HG03175 (cell line): ENCODE results near the gene TTYH2.

Source experiments
- ATAC-seq: cut with Tn5 transposase; IDR thresholded peaks from one replicate; pipeline ENCODE4 v1.9.1; 2021; ENCODE audit warnings: mild to moderate bottlenecking, moderate library complexity; ENCODE audit not compliant: unreplicated experiment

Gene TTYH2

DNA sequence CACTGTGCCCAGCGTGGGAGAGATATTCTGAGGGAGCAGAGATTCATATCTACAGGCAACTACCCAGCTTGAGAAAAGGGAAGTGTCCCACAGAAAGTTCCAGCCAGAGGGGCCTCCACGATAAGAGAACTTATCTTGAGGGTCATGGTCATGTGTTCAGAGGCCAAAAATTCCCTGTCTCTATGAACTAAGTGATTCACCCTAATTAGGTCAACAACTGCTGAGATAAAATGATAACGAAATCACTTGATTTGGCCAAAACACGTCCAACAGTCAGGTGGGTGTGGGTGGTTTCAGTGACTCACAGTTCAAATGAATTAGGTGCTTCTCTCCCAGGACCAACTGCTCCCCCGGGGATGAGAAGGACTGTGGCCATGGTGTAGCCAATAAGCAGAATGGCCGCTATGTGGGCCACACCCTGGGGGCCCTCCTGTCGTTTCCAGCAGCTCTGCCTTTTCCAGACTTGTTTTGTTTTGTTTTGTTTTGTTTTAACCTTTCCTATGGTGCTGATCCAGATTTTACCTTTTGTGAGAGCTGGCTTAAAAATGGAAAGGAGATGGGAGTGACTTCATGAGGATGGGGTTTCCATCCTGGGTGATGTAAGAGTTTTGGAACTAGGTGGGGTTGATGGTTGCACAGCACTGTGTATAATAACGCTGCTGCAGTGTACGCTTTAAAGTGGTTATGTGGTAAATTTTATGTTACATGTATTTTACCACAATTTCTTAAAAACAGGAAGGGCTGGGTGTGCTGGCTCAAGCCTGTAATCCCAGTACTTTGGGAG lies 69.4 kb downstream of the TTYH2 start:
- no peak for ATAC-seq

DNA sequence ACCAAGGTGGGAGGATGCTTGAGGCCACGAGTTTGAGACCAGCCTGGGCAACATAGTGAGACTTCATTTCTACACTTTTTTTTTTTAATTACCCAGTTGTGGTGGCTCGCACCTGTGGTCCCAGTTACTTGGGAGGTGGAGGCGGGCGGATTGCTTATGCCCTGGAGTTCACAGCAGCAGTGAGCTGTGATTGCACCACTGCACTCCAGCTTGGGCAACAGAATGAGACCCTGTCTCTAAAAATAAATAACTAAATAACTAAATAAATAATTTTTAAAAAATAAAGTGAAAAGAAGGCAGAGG lies 70.0 kb downstream of the TTYH2 start:
- ATAC-seq, result no peak

DNA sequence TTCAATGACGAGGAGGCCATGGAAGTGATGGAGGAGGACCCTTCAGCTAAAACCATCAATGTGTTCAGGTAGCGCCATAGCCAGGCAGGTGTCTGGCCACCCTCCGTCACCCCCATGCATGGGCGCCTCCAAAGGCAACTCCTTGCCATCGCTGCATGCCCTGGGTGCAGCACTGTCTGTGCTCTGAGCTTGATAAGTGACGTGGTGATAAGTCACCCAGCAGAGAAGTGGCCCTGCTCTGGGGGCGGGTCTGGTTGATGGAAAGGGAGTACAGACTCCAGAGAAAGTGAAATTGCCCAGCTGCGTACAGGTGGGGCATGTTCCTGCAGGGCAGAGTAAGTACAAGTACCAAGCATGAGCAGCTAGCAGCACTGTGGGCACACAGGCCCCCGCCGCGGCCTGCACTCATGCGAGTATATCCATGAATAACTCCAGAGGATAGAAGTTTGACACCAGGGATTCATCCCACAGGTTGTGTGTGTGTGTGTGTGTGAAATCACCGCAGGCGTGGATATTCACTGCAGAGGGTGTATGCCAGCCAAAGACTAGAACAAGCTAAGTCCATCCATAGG lies 73.7 kb downstream of the TTYH2 start:
- ATAC-seq, result no peak

DNA sequence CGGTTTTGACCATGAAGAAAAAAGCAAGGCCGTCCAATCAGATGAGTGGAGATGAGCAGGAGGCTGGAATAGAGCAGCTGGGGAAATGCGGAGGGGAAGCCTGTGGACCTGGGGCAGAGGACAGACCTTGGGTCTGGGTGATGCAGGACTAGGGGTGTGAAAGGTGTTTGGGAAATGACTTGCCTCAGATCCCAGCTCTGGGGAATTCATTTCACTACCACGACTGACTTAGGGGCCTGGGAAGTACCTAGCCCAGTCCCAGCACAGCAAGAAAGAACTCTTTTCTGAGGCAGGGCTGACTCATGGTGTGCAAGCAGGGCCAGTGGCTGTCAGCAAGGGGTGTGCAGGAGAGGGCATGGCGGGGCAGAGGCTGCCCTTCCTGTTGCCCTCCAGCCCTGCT lies 75.4 kb downstream of the TTYH2 start:
- no peak for ATAC-seq

DNA sequence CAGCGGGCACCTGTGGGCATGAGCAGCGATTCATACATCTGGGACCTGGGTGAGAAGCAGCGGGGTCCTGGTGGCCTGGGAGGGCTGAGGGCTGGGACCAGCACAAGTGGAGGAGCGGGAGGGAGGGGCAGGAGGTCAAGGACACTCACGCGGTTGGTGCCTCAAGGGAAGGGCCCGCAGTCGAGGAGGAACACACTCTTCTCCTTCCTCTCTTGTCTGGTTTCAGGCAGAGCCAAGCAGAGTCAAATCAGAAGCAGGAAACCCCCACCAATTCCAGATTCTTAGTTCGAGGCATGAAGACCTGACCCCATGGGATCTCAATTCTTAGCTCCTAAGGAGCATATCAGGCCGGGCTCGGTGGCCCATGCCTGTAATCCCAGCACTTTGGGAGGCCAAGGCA lies 76.3 kb downstream of the TTYH2 start:
- ATAC-seq, result no peak

DNA sequence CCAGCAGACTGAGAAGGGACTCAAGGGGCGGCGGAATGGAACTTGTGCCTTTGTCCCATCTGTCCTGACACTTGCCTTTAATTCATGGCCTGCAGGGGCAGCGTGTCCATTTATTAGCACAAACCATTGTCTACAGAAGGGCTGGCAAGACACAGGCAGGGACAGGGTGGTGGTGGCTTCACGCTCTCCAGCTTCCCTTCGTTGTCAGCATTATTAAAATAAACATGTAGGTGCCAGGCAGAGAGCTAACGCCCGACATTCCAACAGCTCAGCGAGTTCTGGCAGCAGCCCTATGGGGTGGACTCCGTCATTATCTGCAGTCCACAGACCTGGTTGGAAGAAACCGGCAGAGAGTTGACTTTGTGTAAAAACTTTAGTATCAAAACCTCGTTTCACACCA lies 77.0 kb downstream of the TTYH2 start:
- ATAC-seq, result no peak

DNA sequence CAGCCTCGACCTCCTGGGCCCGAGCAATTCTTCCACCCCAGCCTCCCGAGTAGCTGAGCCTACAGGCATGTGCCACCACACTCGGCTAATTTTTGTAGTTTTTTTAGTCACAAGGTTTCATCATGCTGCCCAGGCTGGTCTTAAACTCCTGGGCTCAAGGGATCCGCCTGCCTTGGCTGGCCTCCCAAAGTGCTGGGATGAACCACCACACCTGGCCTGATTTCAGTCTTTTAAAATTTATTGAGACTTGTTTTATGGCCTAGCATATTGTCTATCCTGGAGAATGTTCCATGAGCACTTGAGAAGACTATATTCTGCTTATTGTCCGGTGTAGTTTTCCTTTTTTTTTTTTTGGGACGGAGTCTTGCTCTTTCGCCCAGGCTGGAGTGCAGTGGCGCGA lies 79.1 kb downstream of the TTYH2 start:
- ATAC-seq, result no peak

DNA sequence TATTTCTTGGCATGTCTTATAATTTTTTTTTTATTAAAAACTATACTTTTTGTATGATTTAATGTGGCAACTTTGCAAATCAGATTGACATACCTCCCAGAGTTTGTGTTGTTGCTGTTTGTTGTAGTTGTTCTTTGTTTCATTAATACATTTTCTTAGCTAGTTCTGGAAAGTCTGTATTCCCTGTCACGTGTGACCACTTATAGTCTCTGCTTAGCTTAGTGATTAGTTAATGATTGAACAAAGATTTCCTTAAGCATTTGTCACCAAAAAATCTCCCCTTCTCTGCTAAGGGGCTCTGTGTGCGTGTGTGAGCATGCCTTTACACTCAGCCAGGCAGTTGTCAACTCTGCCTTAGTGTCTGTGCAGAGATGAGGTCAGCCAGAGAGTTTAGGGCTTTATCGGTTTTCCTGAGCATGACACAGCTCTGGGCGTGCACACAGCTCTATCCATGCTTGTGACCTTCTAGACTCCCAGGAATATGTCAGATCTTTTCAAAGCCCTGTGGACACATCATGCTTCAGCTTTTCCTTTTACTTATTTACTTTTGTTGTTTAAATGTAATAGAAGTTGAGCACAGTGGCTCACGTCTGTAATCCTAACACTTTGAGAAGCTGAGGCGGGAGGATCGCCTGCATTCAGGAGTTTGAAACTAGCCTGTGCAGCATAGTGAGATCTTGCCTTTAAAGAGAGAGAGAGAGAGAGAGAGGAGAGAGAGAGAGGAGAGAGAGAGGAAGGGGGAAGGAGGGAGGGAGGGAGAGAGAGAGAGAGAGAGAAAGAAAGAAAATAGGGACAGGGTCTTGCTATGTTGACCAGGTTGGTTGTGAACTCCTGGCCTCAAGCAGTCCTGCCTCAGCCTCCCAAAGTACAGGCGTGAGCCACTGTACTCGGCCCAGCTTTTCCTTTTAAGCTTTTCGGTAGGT lies 82.5 kb downstream of the TTYH2 start:
- ATAC-seq, result no peak

DNA sequence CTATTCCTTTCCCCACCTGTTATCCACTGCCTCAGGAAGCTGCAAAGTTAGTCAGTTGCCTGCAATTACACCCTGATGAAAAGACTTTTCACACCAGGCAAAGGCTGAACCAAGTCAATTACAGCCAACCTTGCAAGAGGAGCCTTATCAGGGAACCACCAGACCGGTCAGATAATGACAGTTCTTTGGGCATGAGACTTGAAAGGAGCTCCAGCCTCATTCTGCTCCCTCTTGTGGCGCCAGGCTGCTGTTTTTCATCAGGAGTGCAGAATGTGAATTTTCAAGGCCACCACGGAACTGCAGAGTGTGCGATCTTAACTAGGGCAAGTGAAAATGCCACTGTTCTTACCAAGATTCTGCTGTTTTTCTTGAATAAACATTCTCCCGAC lies 83.2 kb downstream of the TTYH2 start:
- no peak for ATAC-seq

DNA sequence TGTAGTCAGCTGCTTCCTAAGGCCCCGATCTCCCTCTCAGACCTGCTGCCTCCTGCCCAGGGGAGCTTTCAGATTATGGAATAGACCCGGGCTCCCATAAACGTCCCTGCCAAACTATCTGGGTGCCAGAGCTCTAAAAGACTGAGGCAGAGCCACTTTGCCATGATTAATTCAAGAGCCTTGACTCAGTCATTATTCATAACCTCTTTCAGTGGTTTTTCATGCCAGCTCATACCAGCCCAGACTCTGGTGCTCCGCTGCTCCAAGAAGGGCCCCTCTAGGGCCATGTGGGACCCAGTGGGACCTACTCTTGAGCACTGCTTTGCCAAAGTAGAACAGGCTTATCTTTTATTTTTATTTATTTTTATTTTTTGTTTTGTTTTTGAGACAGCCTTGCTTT lies 84.6 kb downstream of the TTYH2 start:
- no peak for ATAC-seq

DNA sequence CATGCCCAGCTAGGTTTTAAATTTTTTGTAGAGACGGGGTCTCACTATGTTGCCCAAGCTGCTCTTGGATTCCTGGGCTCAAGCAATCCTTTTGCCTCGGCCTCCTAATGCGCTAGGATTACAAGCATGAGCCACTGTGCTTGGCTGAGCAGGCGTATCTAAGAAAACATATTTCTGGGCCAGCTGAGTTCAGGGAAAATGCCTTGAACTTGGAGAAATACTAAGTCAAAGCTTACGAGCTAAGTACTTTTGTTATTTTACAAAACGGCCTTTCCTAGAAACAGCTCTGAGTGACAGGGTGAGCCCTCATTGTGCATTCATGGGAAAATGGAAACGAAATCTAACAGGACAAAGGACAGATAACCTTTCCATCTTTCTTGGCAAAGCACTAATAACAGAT lies 85.4 kb downstream of the TTYH2 start:
- no peak for ATAC-seq

DNA sequence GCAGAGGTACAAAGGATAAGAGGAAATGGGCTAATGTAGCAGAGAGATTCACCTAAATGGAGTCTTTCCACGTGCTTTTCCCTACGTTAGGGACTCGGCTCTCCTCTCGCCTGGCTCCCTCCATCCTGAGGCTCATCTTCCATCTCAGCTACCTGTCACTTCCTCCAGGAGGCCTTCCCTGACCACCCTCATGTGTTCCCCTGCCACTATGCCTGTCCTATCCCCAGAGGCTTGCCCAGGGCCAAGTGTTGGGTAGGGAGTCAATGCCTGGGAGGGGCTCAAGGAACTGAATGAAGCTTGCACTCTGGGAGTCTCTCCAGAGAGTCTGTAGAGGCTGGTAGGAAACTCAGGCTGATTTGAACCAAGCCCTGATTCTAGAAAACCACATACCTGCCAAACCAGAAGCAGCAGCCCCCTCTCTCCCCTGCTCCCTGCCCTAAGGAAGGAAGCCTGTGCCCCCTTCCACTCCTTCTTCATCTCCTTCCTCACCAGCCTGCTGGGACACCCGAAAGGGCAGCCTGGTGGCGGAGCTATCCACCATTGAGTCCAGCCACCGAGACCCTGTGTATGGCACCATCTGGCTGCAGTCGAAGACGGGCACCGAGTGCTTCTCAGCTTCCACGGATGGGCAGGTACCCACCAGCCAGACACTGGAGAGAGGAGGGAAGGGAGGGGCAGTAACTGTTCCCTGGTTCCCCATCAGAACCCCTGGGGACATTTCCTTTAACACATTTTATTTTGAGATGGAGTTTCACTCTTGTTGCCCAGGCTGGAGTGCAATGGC lies 86.0 kb downstream of the TTYH2 start:
- no peak for ATAC-seq

DNA sequence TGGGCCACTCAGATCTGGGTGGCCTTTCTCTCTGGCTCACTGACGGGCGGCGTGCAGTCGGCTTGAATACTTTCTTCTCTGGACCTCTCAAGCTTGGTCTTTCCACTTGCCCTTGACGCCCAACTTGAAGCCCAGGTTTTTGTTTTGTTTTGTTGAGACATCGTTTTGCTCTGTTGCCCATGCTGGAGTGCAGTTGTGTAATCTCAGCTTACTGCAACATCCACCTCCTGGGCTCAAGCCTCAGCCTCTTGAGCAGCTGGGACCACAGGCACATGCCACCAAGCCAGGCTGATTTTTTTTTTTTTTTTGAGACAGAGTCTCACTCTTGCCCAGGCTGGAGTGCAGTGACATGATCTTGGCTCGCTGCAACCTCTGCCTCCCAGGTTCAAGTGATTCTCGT lies 89.9 kb downstream of the TTYH2 start:
- ATAC-seq, result no peak

DNA sequence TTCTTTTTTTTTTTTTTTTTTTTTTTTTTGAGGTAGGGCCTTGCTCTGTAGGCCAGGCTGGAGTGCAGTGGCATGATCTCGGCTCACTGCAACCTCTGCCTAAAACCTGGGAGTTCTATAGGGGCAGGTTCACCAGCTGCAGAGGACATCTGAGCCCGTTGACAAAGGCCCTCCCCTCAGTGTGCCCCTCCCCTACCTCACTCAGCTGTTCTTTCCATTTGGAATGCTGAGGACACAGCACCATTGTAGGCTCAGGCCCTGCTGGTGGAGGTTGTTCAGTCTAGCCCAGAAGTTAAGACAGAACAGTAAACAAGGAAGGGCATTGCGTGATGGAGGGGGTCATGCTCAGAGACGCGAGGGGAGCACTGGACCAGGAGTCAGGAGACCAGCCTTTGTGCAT lies 90.8 kb downstream of the TTYH2 start:
- ATAC-seq, result no peak

DNA sequence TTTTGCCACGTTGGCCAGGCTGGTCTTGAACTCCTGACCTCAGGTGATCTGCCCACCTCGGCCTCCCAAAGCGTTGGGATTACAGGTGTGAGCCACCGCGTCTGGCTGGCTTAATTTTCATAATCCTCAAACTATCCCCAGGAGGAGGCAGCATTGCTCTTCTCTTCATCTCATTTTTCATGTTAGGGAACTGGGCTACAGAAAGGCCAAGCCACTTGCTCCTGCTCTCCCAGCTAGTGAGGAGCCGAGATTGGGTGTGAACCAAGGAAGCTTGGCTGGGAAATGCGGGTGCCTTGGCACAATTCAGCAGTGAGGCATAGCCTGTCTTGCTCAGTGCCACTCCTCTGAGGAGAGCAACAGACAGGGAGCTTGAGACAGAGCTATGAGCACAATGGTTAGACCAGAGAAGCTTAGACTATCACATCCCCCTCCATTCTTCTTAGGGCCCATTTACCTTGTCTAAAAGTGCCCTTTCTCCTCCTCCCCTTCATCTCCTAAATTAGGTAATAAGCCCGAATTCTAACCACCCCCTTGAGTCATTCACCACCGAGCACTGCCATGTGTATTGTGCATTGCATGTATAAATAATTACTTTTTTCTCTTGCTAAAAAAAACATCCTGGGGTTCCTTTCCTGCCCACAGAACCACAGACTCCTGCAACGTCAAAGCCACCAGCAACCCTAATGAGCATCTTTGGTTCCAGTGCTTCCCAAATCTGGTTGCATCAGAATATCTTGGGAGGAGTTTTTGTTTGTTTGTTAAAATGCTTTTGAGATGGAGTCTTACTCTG lies 92.7 kb downstream of the TTYH2 start:
- no peak for ATAC-seq

DNA sequence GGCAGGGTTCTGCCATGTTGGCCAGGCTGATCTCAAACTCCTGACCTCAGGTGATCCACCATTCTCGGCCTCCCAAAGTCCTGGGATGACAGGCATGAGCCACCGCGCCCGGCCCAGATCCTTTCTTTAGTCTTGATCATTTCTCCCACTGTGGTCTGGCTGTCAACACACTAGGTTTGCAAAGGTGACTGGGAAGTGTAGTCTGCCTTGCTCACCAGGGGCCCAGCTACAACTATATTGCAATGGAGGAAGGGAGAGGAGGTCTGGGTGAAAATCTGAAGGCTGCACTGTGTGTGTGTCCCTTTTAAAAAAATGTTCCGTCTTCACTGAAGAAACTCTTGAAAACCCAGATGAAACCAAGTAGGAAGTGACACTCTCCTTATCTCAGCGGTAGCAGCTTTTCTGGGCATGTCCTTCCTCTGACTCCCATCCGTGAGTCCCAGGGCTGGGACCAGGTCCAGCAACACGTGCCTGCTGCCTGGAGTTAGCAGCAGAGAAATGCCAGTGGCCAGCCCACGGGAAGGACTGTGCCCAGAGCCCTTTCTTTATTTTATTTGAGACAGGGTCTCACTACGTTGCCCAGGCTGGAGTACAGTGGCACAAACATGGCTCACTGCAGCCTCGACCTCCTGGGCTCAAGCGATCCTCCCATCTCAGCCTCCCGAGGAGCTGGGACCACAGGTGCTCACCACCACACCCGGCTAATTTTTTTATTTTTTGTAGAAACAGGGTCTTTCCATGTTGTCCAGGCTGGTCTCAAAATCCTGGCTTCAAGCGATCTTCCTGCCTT lies 94.8 kb downstream of the TTYH2 start:
- no peak for ATAC-seq

DNA sequence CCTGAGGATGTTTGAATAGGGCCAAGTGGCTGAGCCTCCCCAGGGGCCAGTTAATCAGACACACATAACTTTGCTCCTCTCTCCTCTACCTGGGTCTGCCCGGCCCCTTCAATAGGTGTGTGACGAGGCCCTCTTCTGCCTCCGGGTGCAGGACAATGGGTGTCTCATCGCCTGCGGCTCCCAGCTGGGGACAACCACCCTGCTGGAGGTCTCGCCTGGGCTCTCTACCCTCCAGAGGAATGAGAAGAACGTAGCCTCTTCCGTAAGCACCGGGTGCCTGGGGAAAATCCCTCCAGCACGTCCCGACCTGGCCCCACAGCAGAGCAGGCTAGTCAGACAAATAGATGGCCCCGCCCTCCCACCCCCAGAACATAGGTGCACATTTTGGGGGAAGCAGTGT lies 96.5 kb downstream of the TTYH2 start:
- no peak for ATAC-seq
